ENCODE data around the gene MMEL1.
"Not testable (repeated sequence)": the region's sequence is repeated elsewhere in the genome, so short reads cannot be mapped to it uniquely, and the experiment has no call there.

The MMEL1 gene

DNA sequence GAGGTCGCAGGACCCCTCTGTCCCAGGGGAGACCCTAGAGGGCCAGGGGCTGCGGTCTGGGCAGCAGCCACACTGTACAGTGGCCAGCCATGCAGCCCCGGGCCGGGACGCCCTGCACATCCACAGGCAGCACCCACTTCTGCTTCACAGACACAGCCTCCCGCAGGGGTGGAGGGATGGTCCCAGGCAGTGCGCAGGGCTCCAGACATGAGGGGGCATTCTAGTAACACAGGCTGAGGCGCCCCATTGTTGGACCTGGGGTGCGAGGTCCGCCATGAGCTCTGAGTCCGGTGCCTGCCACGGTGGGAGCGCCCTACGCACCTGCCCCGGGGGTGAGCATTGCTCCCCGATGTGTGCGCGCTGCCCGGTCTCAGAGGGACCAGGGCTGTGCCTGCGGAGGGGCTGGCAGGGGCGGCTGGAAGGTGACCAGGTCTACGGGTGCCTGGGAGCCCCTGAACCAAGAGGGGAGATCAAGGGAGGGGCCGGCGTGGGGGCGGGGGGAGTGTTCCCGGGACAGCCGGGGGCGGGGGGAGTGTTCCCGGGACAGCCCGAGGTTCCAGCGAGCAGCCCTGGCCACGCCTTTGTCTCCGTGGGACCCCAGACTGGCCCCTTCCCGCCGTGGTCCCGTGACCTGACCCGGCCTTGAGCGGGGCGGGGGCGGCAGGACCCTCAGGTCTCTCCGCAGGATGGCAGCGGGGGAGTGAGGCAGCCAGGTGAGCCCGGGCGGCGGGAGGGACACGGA is 4.5 kb downstream of the MMEL1 start:
- no peak for DNase-seq

- DNase-seq, result no peak
Measured at GRCh38 chr1:2627746-2628145, 5.1 kb downstream of the MMEL1 start.

DNA sequence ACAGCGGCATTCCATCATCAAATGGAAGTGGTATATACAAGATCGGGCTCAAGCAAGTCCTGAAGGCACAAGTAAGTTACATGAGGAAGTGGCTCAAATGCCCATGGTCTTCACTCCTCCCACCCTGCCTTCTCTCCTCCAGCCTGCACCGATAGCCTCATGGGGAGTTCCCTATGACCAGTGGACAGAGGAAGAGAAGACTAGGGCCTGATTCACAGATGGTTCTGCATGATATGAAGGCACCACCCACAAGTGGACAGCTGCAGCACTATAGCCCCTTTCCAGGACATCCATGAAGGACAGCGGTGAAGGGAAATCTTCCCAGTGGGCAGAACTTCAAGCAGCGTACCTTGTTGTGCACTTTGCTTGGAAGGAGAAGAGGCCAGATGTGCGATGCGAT is 7.1 kb downstream of the MMEL1 start:
- not testable (repeated sequence) for DNase-seq

DNA sequence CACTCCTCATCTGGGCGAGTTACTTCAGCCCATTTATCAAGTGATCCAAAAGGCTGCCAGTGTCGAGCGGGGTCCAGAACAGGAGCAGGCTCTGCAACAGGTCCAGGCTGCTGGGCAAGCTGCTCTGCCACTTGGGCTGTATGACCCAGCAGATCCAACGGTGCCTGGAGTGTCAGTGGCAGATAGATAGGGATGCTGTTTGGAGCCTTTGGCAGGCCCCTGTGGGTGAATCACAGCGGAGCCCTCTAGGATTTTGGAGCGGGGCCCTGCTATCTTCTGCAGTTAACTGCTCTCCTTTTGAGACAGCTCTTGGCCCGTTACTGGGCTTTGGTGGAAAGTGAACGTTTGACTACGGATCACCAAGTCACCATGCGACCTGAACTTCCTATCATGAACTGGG is 7.5 kb downstream of the MMEL1 start:
- DNase-seq, result no peak

GRCh38 chr1:2624735-2625300 is 8.0 kb downstream of the MMEL1 start:
- DNase-seq, result no peak

GRCh38 chr1:2623571-2624337 is 9.1 kb downstream of the MMEL1 start:
- no peak for DNase-seq

DNA sequence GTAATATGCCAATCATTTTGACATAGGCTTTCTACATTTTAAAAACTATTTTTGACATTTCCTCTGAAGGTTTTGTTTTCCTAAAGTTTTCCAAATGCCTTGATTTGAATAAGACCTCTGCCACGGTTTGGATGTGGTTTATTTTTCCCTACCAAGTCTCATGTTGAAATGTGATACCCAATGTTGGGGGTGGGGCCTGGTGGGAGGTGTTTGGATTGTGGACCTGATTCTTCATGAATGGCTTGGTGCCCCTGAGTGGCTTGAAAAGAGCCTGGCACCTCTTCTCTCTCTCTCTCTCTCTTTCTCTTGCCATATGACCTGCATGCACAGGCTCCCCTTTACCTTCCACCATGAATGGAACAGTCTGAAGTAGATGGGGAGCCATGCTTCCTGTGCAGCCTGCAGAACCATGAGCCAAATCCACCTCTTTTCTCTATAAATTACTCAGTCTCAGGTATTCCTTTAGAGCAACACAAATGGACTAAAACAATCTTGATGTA is 14.8 kb downstream of the MMEL1 start:
- DNase-seq, result no peak

DNA sequence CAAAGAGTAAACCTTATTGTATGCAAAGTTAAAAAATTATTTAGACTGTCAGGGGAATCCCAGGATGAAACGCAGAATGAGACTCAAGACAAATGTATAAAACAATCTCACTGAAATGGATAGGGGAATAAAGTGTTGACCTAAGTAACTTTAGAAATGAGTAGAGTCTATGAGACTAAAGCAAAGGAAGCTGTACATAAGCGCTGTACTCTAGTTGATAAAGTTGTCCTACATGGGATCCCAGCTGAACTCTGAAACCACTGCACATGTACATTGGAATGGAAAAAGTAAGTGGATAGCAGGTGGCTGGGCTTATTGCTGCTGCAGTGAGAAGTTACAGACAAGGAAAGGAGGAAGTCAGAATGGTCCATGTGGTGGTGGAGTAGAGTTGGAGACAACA is 18.7 kb downstream of the MMEL1 start:
- no peak for DNase-seq

- no peak for DNase-seq
Measured at GRCh38 chr1:2612591-2613365, 20.0 kb downstream of the MMEL1 start.

DNA sequence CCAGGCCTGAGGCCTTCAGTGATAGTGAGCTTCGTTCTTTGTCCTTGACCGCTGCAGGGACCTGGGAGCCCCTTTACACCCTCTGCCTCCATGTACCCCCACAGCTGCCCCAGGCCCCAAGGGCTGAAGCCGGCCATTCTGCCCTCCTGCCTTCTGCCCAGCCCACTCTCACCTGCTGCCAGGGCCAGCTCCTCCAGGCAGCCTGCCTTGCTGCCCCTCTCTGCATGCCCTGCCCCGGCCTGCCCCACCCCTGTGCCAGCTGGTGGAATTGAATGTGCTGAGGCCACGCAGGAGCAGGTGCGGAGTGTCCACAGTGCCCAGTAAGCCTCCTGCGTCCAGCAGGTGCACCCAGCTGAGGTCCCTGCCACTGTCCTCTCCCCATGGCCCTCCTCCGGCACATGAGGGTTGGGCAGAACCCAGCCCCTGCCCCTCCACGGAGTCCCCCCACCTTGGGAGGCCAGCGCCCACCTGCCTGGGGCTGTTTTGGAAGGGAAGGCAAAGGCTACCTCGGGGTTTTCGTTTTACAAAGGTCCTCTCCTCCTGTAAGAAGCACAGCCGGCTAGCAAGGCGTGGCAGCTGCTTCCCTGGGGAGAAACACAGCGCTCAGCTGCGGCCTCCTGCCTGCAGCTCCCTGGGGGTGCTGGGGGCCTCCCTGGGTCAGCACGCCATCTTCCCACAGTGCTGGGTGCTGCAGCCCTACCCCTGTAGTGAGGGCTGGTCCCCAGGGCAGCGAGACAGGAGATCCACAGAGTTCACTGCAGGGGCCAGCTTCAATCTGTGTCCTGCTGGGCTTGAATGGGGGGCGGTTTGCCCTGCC is 21.0 kb downstream of the MMEL1 start:
- DNase-seq, result no peak

DNA sequence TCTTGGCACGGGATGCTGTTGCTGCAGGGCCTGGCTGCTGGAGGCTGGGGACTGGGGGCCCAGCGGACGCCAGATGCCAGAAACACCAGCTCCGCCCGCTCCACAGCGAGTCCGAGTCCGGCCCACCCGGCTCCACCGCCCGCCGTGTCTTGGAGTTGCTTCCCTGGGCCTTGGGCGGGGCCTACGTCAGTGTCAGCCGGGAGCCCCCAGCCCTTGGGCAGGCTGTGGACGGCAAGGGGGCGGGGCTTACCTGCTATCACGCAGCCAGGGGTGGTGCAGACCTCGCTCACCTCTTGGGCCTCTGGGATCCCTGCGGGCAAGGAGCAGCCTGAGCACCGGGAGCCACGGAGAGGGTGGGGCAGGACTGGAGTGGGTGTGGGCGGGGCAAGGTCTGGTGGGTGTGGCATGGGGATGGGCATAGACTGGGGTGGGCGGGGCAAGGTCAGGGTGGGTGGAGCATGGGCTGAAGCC is 21.8 kb downstream of the MMEL1 start:
- no peak for DNase-seq

DNA sequence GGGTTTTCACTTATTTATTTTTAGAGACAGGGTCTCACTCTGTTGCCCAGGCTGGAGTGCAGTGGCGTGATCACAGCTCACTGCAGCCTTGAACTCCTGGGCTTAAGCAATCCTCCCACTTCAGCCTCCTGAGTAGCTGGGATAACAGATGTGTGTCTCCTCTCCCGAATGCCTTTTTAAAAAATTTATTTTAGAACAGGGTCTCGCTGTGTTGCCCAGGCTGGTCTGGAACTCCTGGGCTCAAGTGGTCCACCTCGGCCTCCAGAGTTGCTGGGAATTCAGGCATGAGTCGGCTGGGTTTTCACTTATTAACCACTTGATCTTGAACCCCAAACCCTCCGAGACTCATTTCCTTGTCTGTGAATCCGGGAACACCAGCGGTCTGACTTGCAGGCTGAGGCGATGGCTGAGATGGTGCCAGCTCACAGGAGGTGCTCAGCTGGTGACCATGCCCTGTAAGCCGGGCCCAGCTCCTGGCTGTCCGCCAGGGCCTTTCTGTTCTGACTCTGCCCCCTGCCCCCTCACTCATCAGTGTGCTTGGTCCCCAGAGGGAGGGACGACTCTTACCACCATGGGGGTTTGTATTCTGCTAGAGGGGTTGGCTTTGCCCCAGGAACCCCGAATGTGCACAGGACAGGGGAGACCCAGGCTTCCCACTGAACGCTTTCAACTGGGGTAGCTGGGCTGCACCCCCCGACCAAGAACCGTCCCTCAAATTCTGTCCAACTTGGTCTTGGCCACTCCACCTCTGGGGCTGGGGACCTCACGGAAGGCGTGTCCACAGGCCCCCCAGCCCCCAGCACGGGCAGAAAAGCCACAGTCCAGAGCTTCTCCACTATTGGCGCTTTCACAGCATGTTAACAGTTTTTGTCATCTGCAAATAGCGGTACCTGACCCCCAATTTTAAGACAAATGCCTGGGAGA is 22.5 kb downstream of the MMEL1 start:
- no peak for DNase-seq

- DNase-seq, result no peak
Measured at GRCh38 chr1:2609319-2610035, 23.3 kb downstream of the MMEL1 start.

- no peak for DNase-seq
Measured at GRCh38 chr1:2607641-2608091, 25.1 kb downstream of the MMEL1 start.

- DNase-seq, result no peak
Measured at GRCh38 chr1:2606881-2607621, 25.8 kb downstream of the MMEL1 start.

GRCh38 chr1:2606396-2606880 is 26.4 kb downstream of the MMEL1 start:
- no peak for DNase-seq

GRCh38 chr1:2605509-2606395 is 27.1 kb downstream of the MMEL1 start:
- DNase-seq, result no peak

GRCh38 chr1:2604844-2605508 is 27.8 kb downstream of the MMEL1 start:
- DNase-seq, result no peak
